ENCODE measurements around the gene TBXAS1.

DNA sequence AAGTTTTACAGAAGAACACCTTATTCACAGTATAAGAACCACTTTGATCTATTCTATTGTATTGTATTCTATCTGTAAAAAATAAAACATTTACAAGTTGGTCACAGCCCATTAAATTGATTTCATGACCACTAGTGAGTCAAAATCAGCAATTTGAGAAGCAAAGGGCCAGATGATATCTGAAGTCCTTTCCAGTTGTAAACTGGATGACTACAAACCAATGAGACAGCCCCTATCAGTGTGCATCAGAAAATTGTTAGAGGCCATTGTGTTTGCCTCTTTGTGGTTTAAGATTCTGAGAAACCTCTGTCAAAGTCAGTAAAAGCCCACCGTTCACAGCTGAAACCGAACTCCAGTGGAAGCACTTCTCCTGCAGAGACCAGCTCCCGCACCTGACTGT is 54.8 kb downstream of the TBXAS1 start:
- TF ChIP-seq, protein P1, sequence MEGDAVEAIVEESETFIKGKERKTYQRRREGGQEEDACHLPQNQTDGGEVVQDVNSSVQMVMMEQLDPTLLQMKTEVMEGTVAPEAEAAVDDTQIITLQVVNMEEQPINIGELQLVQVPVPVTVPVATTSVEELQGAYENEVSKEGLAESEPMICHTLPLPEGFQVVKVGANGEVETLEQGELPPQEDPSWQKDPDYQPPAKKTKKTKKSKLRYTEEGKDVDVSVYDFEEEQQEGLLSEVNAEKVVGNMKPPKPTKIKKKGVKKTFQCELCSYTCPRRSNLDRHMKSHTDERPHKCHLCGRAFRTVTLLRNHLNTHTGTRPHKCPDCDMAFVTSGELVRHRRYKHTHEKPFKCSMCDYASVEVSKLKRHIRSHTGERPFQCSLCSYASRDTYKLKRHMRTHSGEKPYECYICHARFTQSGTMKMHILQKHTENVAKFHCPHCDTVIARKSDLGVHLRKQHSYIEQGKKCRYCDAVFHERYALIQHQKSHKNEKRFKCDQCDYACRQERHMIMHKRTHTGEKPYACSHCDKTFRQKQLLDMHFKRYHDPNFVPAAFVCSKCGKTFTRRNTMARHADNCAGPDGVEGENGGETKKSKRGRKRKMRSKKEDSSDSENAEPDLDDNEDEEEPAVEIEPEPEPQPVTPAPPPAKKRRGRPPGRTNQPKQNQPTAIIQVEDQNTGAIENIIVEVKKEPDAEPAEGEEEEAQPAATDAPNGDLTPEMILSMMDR (IDR thresholded peaks at IDR 0.05): no peak
- TF ChIP-seq POLR2A (IDR thresholded peaks at IDR 0.05) (no peak), EP300 (IDR thresholded peaks at IDR 0.05) (no peak)
